GM10248 (cell line): ENCODE data around the gene ATP6V0C.

Experiments used
- CTCF ChIA-PET: fragments of 300-600 bp; sonication (Branson Sonifier 250); formaldehyde crosslinking; extraction: SDS; loops from one replicate; lab custom pipeline; 2021; ENCODE audit warnings: antibody characterized with exemption; lab: Yijun Ruan, JAX
- POLR2A ChIA-PET: fragments of 350-650 bp; sonication (Branson Sonifier 250); formaldehyde crosslinking; extraction: SDS; loops from one replicate; lab custom pipeline; 2020; ENCODE audit warnings: antibody characterized with exemption; lab: Yijun Ruan, JAX
- DNase-seq: peaks from one replicate; pipeline ENCODE4 v3.0.0; 2012; ENCODE audit errors: extremely low spot score
- TF ChIP-seq, protein P1 (sequence below): IDR thresholded peaks from 2 replicates; pipeline ENCODE4 v1.5.1; 2012; ENCODE audit warnings: mild to moderate bottlenecking, low read depth; ENCODE audit errors: extremely low read depth, missing control alignments, control extremely low read depth

Gene ATP6V0C

DNA sequence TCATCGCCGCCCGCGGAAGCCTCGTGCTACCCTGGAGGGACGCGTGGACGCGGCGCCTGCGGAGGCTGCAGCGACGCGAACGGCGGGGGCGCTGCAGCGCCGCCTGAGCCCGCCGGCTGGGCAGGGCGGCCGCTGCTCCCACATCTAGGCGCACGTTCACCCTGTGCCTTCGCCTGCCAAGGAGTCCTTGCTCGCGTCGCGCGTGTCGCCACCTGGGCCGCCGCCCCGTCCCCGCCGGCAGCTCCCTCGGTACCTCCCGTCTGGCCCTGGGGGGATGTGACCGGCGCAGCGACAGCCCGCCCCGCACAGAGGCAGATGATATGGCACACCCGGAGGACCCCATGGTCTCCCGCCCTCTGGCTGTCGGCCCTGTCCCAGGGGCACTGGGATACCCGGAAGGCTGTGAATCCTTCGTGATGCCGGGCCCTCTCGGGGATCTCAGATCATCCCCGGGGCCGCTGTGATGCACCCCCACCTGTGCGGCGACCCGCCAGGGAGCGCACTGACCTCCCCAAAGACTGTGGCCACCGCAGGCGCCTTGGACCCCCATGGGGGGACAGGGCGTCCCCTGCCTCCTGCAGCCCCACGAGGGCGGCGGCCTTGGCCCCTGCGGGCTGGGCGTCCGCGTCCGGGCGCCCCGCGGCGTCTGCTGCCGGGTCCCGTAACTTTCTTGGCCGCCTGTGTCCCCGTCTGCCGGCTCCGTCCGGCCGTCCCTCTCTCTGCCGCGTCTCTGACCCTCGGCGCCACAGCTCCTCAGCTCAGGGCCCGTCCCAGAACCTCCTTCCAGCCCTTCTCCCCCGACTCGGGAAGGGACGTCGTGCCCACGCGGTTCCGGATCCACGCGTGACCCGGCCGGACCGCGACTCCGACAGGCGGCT lies 39.5 kb upstream of the ATP6V0C start:
- DNase-seq = peak; percentile 77
- ChIA-PET CTCF (interaction anchor here (0.7 to 1.0 kb wide), 5 partner anchors 9 to 245 kb away, joined by 3 to 4 read pairs (median 3); no protein-coding TSS in a partner anchor), POLR2A (interaction anchor here (1.0 kb wide), 1 partner anchor 14 kb away, joined by 3 read pairs; the partner anchor contains the start of gene TEDC2)
- TF ChIP-seq, protein P1, sequence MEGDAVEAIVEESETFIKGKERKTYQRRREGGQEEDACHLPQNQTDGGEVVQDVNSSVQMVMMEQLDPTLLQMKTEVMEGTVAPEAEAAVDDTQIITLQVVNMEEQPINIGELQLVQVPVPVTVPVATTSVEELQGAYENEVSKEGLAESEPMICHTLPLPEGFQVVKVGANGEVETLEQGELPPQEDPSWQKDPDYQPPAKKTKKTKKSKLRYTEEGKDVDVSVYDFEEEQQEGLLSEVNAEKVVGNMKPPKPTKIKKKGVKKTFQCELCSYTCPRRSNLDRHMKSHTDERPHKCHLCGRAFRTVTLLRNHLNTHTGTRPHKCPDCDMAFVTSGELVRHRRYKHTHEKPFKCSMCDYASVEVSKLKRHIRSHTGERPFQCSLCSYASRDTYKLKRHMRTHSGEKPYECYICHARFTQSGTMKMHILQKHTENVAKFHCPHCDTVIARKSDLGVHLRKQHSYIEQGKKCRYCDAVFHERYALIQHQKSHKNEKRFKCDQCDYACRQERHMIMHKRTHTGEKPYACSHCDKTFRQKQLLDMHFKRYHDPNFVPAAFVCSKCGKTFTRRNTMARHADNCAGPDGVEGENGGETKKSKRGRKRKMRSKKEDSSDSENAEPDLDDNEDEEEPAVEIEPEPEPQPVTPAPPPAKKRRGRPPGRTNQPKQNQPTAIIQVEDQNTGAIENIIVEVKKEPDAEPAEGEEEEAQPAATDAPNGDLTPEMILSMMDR = peak; percentile 65

GRCh38 chr16:2474877-2475412 lies 38.8 kb upstream of the ATP6V0C start, which contains the start of gene TBC1D24:
TBC1D24 (plus strand) TSS chr16:2475127; CDS start chr16:2496149, 21,022 bp downstream.
- TF ChIP-seq, protein P1 = no peak
- ChIA-PET CTCF (interaction anchor here (0.7 to 1.0 kb wide), 5 partner anchors 10 to 244 kb away, joined by 3 to 4 read pairs (median 3); no protein-coding TSS in a partner anchor), POLR2A (interaction anchor here (0.6 to 1.0 kb wide), 2 partner anchors 15 to 319 kb away, joined by 3 read pairs; partner anchors contain the start of genes TEDC2 and TRAF7)
- peak; percentile 99 for DNase-seq

GRCh38 chr16:2475413-2476344 lies 38.1 kb upstream of the ATP6V0C start:
- DNase-seq = no peak
- TF ChIP-seq, protein P1 = no peak
- POLR2A ChIA-PET = interaction anchor here (0.6 to 1.0 kb wide), 2 partner anchors 16 to 320 kb away, joined by 3 read pairs; partner anchors contain the start of genes TEDC2 and TRAF7
- CTCF ChIA-PET = interaction anchor here (1.0 kb wide), 3 partner anchors 10 to 243 kb away, joined by 3 to 4 read pairs (median 4); no protein-coding TSS in a partner anchor

DNA sequence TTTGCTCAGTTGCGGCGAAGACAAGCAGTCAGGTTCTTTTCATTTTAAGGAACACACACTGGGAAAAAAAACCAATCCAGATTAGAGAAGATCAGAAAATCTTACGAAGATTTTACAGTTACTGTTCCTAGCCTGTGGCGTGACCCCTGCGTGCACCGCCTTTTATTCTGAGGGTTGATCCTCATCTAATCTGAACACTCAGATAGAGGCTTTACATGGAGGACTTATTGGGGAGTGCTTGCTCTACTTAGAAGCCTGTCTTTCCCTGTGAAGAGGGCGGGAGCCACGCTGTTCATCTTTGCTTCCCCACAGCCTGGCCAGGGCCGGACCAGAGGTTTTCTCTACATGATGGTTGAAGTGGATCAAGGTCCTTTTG lies 37.4 kb upstream of the ATP6V0C start:
- CTCF ChIA-PET = interaction anchor here (1.7 to 2.0 kb wide), 2 partner anchors 10 to 24 kb away, joined by 3 to 6 read pairs; no protein-coding TSS in a partner anchor
- TF ChIP-seq, protein P1 = no peak
- POLR2A ChIA-PET = no interaction called here
- DNase-seq = no peak

DNA sequence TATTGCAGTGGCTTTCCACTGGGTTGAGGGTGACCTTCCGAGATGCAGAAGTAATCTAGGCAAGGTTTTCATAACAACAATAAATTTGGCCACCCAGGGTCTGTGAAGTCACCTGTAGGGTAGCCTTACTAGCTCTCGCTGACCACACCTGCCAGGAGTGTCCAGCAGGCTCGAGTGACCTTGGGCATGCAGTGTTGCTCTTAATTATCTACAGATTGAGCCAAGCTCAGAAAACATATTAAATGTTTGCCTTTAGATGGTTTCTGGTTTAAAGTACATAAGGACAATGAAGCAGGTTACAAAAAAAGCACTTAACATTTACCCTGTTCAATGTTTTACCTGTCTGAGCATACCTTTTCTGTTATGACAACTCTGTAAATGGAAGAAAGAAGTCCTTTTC lies 37.0 kb upstream of the ATP6V0C start:
- POLR2A ChIA-PET = no interaction called here
- DNase-seq = no peak
- TF ChIP-seq, protein P1 = no peak
- CTCF ChIA-PET = interaction anchor here (1.7 to 2.0 kb wide), 2 partner anchors 10 to 23 kb away, joined by 3 to 6 read pairs; no protein-coding TSS in a partner anchor
